ENCODE results near the gene RAI1. TPM values are rescaled to one million over a fixed set of nuclear protein-coding genes. Genes with fewer than 3 reads are reported as not detected.

RAI1 gene
- total and polyA plus RNA-seq, 2 of the 8 experiments (the other 6 are each of a cell fraction or from before 2014, with no cell fraction given), result 0.39 to 1.2 TPM

GRCh38 chr17:17830740-17831207, 149.5 kb downstream of the RAI1 start:
- Histone ChIP-seq H3K56ac (replicated peaks; ENCODE audit: insufficient read length, low read depth, low read length) (no peak overlapping the region), H3K9ac (replicated peaks in 1 of 4; ENCODE audit: extremely low read depth in 1 of 4, low read depth in 3 of 4, low read length in 3 of 4) (no peak overlapping the region), H3K4me3 (ENCODE audit: extremely low read depth in 1 of 4, insufficient read depth in 2 of 4, low read depth in 3 of 4, low read length in 4 of 4) (no peak overlapping the region), H3K9me3 (ENCODE audit: insufficient read depth in 2 of 2, low read depth in 1 of 2, low read length in 1 of 2) (no peaks in the 10 kb centered on the region), H2BK5ac (ENCODE audit: low read depth, low read length) (0 out of 2 replicates have a peak overlapping the region, but pooled peaks have one; percentile 12), H3K4me1 (replicated peaks in 1 of 4; ENCODE audit: control insufficient read depth in 3 of 4, insufficient read depth in 4 of 4, low read length in 3 of 4) (peaks cover 0 to 18% (median 7%) of the 10 kb centered on the region in 4 experiments; a peak in 6 of 7 replicates), H3K4ac (replicated peaks; ENCODE audit: insufficient read length, low read depth, low read length) (no peak overlapping the region), H3K27me3 (replicated peaks in 1 of 4; ENCODE audit: control insufficient read depth in 3 of 4, extremely low read depth in 1 of 4, insufficient read depth in 3 of 4, low read length in 3 of 4) (no peaks in the 10 kb centered on the region), H3K23ac (ENCODE audit: insufficient read length) (no peak overlapping the region), H2AK5ac (ENCODE audit: low read depth, low read length) (no peak overlapping the region), H3K14ac (ENCODE audit: insufficient read length) (no peak overlapping the region), H4K20me1 (replicated peaks in 1 of 2; ENCODE audit: control insufficient read depth in 1 of 2, insufficient read depth in 2 of 2, low read length in 2 of 2) (peaks cover 42 to 60% of the 10 kb centered on the region in 2 experiments), H4K5ac (ENCODE audit: insufficient read length, low read depth, low read length) (no peak overlapping the region), H2BK15ac (ENCODE audit: low read length) (no peak overlapping the region), H2AFZ (ENCODE audit: low read length) (no peak overlapping the region), H3K4me2 (ENCODE audit: insufficient read depth in 1 of 2, low read depth in 2 of 2, low read length in 2 of 2) (no peak overlapping the region), H3K79me2 (ENCODE audit: control insufficient read depth in 1 of 2, insufficient read depth in 2 of 2, low read length in 2 of 2) (peaks cover 39 to 92% of the 10 kb centered on the region in 2 experiments), H3K36me3 (ENCODE audit: control insufficient read depth in 2 of 4, insufficient read depth in 4 of 4, low read length in 3 of 4) (peaks cover 0 to 13% (median 2%) of the 10 kb centered on the region in 4 experiments; a peak in 5 of 8 replicates), H2BK20ac (ENCODE audit: low read length) (no peak overlapping the region), H4K8ac (ENCODE audit: extremely low read depth, insufficient read depth, low read length) (no peak overlapping the region; the same call in 1 of the 2 replicates), H3K18ac (ENCODE audit: extremely low read depth, low read length) (no peak overlapping the region), H2BK120ac (replicated peaks; ENCODE audit: low read depth, low read length) (no peak overlapping the region), H3K79me1 (ENCODE audit: low read depth, low read length) (peaks cover 35% of the 10 kb centered on the region), H3K27ac (ENCODE audit: low read depth, low read length) (no peak overlapping the region), H2BK12ac (ENCODE audit: low read depth, low read length) (no peak overlapping the region), H4K91ac (replicated peaks; ENCODE audit: insufficient read length, low read length) (no peak overlapping the region), H3K23me2 (ENCODE audit: low read depth, low read length) (peaks cover 3% of the 10 kb centered on the region; the same call in 1 of the 2 replicates)
- ChIA-PET POLR2A (ENCODE audit: partially characterized antibody) (interaction anchor here (1.0 to 18.4 kb wide), 5 partner anchors 10 to 90 kb away, joined by 3 to 532 read pairs (median 10); no protein-coding TSS in a partner anchor), CTCF (ENCODE audit: partially characterized antibody) (interaction anchor here (1.0 to 3.4 kb wide), 7 partner anchors 10 to 30 kb away, joined by 3 to 14 read pairs (median 5); no protein-coding TSS in a partner anchor)
- no peak for FAIRE-seq
- TF ChIP-seq SIN3A (conservative IDR thresholded peaks at IDR 0.05 in 1 of 2, IDR thresholded peaks at IDR 0.05 in 1 of 2; ENCODE audit: low read depth in 1 of 2, low read length in 2 of 2) (peak in 1 of 2 experiments; percentile 43; a peak in 1 of 4 replicates), TAF7 (optimal IDR thresholded peaks at IDR 0.05; ENCODE audit: borderline replicate concordance, low read depth, low read length) (no peak), CTBP2 (IDR thresholded peaks at IDR 0.05; ENCODE audit: borderline replicate concordance, insufficient read depth, insufficient read length, low read length) (no peak), MAX (IDR thresholded peaks at IDR 0.05) (peak; percentile 64), SAP30 (IDR thresholded peaks at IDR 0.05; ENCODE audit: insufficient read depth, insufficient replicate concordance, low read length) (no peak), ZNF274 (IDR thresholded peaks at IDR 0.05; ENCODE audit: borderline replicate concordance, extremely low read depth, low read length) (no peak), RFX5 (IDR thresholded peaks at IDR 0.05; ENCODE audit: borderline replicate concordance, low read depth, low read length) (no peak), BRCA1 (IDR thresholded peaks at IDR 0.05; ENCODE audit: low read depth, low read length) (no peak), KDM4A (IDR thresholded peaks at IDR 0.05; ENCODE audit: low read depth, low read length, severe bottlenecking) (no peak), TBP (IDR thresholded peaks at IDR 0.05; ENCODE audit: low read depth, low read length) (no peak), TEAD4 (IDR thresholded peaks at IDR 0.05; ENCODE audit: low read depth, low read length) (no peak), CHD1 (IDR thresholded peaks at IDR 0.05; ENCODE audit: low read depth, low read length) (no peak)
- no peak for DNase-seq (ENCODE audit: low read depth in 1 of 2, low spot score in 2 of 2)
- WGBS, 2 experiments (ENCODE audit: extremely low coverage in 1 of 2, insufficient coverage in 1 of 2, insufficient read length in 1 of 2, insufficient replicate concordance in 2 of 2, low coverage in 1 of 2, low lambda C conversion rate in 2 of 2, missing lambda C conversion rate in 1 of 2), result 78% methylated on average over 5 of the region's 6 CpGs; no CpG with 5 or more reads in 1 of the 2 experiments

Measured in H1 (cell line).